Urinary bladder (tissue), 4 donors: Measurements from ENCODE around the gene MATN4. TPM values are rescaled to one million over a fixed set of nuclear protein-coding genes. Genes with fewer than 3 reads are reported as not detected.
A peak's percentile ranks its signal among the peaks of the same experiment; 100 is the strongest.

Experiments used
- DNase-seq: peaks from one replicate; pipeline ENCODE4 v3.0.0-alpha.2; 2015; ENCODE audit errors: extremely low spot score
- H3K27ac ChIP-seq: one replicate; pipeline ENCODE4 v1.5.1; 2013; ENCODE audit warnings: low read depth, mild to moderate bottlenecking, moderate library complexity
- H3K36me3 ChIP-seq: one replicate; pipeline ENCODE4 v1.6.1; 2013; ENCODE audit warnings: mild to moderate bottlenecking, moderate library complexity; ENCODE audit not compliant: insufficient read depth
- H3K4me1 ChIP-seq: one replicate; pipeline ENCODE4 v1.6.1; 2013; ENCODE audit warnings: mild to moderate bottlenecking, moderate library complexity; ENCODE audit not compliant: insufficient read depth
- H3K4me3 ChIP-seq: one replicate; pipeline ENCODE4 v1.5.1; 2013; ENCODE audit warnings: low read depth, low read length
- WGBS: extraction: QIAGEN DNeasy Blood & Tissue Kit; methylation state at CpG from one replicate; pipeline ENCODE4 v1.1.7; 2013; 5-methylcytosine and 5-hydroxymethylcytosine counted together
- polyA plus RNA-seq: library from polyadenylated mRNA; stranded (reverse); fragments of 200-250 nt; gene quantifications from one replicate; pipeline ENCODE4 v1.2.3, GENCODE V29; 2013
- total RNA-seq: library from RNA; depleted of rRNA; stranded (reverse); fragments of >200 nt; gene quantifications from one replicate; pipeline ENCODE4 v1.2.3, GENCODE V29; 2014
- donor health status: healthy with polysubstance abuse.
- donor health status: healthy.

MATN4 gene
- total and polyA plus RNA-seq, 2 donors = 0.58 to 1.5 TPM

DNA sequence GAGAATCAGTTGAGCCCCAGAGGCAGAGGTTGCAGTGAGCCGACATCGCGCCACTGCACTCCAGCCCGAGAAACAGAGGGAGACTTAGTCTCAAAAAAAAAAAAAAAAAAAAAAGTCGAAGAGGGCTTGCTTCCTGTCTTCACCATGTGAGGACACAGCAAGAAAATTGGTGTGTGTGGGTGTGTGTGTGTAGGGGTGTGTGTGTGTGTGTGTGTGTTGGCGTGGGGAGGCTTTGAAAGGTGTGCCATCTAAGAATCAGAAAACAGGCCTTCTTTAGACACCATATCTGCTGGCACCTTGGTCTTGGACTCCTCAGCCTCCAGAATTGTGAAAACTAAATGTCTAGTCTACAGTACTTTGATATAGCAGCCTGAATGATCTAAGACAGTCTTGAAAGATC is 8.3 kb downstream of the MATN4 start:
- 91% methylated on average over 6 of the region's 6 CpGs for WGBS

DNA sequence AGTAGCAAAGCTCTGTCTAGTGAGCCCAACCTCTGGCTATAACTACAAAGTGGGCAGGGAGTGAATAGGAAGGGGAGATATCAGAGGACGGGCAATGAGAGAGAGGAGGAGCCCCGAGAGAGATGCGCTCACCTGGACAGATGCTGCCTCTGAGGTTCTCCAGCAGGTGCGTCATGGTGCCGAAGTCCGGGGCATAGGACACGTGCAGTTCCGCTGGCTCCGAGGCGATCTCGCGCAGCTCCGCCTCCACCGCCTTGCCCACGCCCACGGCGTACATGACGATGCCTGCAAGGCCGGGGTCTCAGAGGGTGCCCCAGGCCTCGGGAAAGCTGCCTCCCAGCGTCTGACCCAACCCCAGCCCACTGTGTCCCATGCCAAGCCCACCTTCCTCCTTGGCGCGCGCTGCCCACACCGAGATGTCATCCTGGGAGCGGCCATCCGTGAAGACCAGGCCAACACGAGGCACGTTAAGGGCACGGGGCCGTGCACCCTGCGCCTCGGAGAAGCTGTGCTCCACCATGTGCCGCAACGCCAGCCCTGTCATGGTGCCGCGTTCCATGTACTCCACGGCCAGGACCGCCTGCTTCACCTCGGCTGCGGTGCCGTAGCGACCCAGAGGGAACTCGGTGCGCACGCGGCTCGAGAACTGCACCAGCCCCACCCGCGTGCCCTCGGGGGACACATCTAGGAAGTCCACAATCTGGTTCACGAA is 10.2 kb downstream of the MATN4 start:
- no peaks in the 10 kb centered on the region for H3K36me3 ChIP-seq
- no peak overlapping the region for H3K4me3 ChIP-seq
- no peak overlapping the region for H3K27ac ChIP-seq
- no peak for DNase-seq
- WGBS = 91% methylated on average over 52 of the region's 52 CpGs
- H3K4me1 ChIP-seq = peaks cover 2% of the 10 kb centered on the region

More for the DNA sequence above, 8.3 kb downstream of the MATN4 start:
- DNase-seq = no peak
- Histone ChIP-seq H3K36me3 (no peaks in the 10 kb centered on the region), H3K4me1 (no peaks in the 10 kb centered on the region), H3K27ac (no peak overlapping the region), H3K4me3 (no peak overlapping the region)

DNA sequence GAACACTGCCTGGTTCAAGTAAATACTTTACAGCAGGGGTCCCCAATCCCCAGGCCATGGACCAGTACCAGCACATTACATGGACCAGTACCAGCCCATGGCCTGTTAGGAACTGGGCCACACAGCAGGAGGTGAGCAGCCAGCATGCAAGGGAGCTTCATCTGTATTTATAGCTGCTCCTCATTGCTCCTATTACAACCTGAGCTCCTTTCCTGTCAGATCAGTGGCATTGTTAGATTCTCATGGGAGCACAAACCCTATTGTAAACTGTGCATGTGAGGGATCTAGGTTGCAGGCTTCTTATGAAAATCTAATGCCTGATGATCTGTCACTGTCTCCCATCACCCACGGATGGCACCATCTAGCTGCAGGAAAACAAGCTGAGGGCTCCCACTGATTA is 13.4 kb downstream of the MATN4 start:
- Histone ChIP-seq H3K36me3 (no peaks in the 10 kb centered on the region), H3K4me3 (no peak overlapping the region), H3K27ac (no peak overlapping the region), H3K4me1 (peaks cover 2% of the 10 kb centered on the region)
- DNase-seq = no peak
- WGBS = 96% methylated on average over 1 of the region's 1 CpG

GRCh38 chr20:45294003-45294368 is 14.1 kb downstream of the MATN4 start:
- Histone ChIP-seq H3K4me1 (peaks cover 2% of the 10 kb centered on the region), H3K36me3 (no peaks in the 10 kb centered on the region), H3K4me3 (no peak overlapping the region), H3K27ac (no peak overlapping the region)
- no peak for DNase-seq
- 59% methylated on average over 5 of the region's 5 CpGs for WGBS

- Histone ChIP-seq H3K4me1 (peaks cover 2% of the 10 kb centered on the region), H3K27ac (no peak overlapping the region), H3K36me3 (no peaks in the 10 kb centered on the region), H3K4me3 (peak overlapping the region; percentile 47)
- 2% methylated on average over 79 of the region's 79 CpGs for WGBS
- DNase-seq = peak; percentile 35
These were observed 14.8 kb downstream of the MATN4 start for GRCh38 chr20:45293041-45294002.

- DNase-seq = no peak
- H3K27ac ChIP-seq = no peak overlapping the region
- peaks cover 2% of the 10 kb centered on the region for H3K4me1 ChIP-seq
- 88% methylated on average over 2 of the region's 2 CpGs for WGBS
- no peak overlapping the region for H3K4me3 ChIP-seq
- no peaks in the 10 kb centered on the region for H3K36me3 ChIP-seq
These were observed 15.8 kb downstream of the MATN4 start for GRCh38 chr20:45292343-45292742.

GRCh38 chr20:45291526-45291925 is 16.6 kb downstream of the MATN4 start:
- 87% methylated on average over 9 of the region's 9 CpGs for WGBS
- H3K27ac ChIP-seq = no peak overlapping the region
- DNase-seq = no peak

GRCh38 chr20:45290677-45291355 is 17.3 kb downstream of the MATN4 start:
- H3K36me3 ChIP-seq = no peaks in the 10 kb centered on the region
- H3K4me3 ChIP-seq = no peak overlapping the region
- peaks cover 2% of the 10 kb centered on the region for H3K4me1 ChIP-seq
- no peak overlapping the region for H3K27ac ChIP-seq
- peak; percentile 56 for DNase-seq
- WGBS = 22% methylated on average over 8 of the region's 8 CpGs

More at GRCh38 chr20:45291526-45291925, 16.6 kb downstream of the MATN4 start:
- Histone ChIP-seq H3K4me1 (peaks cover 2% of the 10 kb centered on the region), H3K36me3 (no peaks in the 10 kb centered on the region), H3K4me3 (no peak overlapping the region)

- Histone ChIP-seq H3K27ac (no peak overlapping the region), H3K4me1 (peaks cover 2% of the 10 kb centered on the region), H3K4me3 (no peak overlapping the region), H3K36me3 (no peaks in the 10 kb centered on the region)
- no peak for DNase-seq
- 82% methylated on average over 13 of the region's 13 CpGs for WGBS
These were observed 18.0 kb downstream of the MATN4 start for GRCh38 chr20:45289942-45290676.

DNA sequence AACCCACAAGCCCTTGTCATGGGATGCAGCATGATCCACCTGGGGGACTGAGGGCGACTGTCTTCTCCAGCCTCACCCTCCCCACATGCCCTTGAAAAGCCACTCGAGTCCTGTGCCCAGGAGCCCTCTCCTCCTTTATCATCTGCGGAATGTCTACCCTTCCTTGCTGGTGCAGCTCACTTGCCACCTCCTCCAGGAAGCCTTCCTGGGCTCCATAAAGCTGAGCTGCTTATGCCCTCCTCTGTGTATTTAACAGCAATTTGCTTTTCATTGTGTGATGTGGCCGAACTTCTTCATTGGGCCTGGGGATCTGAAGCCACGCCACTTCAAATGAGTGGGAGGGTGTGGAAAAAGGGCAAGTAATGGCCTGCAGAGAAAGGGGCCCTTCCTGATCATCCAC is 19.2 kb downstream of the MATN4 start:
- H3K4me3 ChIP-seq = no peak overlapping the region
- H3K36me3 ChIP-seq = no peaks in the 10 kb centered on the region
- WGBS = 92% methylated on average over 5 of the region's 5 CpGs
- no peak for DNase-seq
- H3K4me1 ChIP-seq = peaks cover 2% of the 10 kb centered on the region
- H3K27ac ChIP-seq = no peak overlapping the region

GRCh38 chr20:45288376-45288775 is 19.7 kb downstream of the MATN4 start:
- H3K27ac ChIP-seq = no peak overlapping the region
- 74% methylated on average over 4 of the region's 4 CpGs for WGBS
- DNase-seq = no peak
- no peak overlapping the region for H3K4me3 ChIP-seq
- H3K4me1 ChIP-seq = peaks cover under 1% of the 10 kb centered on the region
- H3K36me3 ChIP-seq = no peaks in the 10 kb centered on the region

DNA sequence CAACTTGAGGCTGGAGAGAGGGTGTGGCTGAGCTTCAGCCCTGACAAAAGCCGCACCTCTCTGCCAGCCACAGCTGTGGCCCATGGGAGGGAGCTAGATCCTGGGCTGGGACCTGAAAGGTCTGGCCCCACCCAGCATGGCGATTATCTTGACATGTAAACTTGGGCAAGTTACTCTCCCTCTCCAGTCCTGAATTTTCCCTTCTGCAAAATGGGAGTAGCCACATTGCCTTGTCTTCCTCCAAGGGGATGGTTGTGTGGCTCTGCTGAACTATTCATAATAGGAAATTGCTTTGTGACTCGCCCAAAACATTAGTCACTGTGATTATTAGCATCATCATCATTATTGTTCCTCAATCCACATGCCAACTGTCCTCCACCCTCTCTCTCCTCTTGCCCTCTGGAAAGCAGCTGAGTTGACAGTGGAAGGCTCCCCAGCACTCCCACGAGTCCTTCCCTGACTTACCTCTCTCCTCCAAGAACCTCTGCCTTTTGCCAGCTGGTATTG is 24.5 kb downstream of the MATN4 start:
- WGBS = 57% methylated on average over 4 of the region's 4 CpGs
- Histone ChIP-seq H3K27ac (no peak overlapping the region), H3K4me3 (no peak overlapping the region), H3K36me3 (no peaks in the 10 kb centered on the region), H3K4me1 (no peaks in the 10 kb centered on the region)
- DNase-seq = no peak
